IMR-90 (cell line): ENCODE data around the gene LCA5. TPM values are rescaled to one million over a fixed set of nuclear protein-coding genes. Genes with fewer than 3 reads are reported as not detected.

Source experiments
- ATAC-seq: fragments of 200-7000 bp; cut with Tn5 transposase; 2 replicates; pipeline ENCODE4 v1.9.1; 2020; ENCODE audit warnings: low read depth, mild to moderate bottlenecking, moderate library complexity
- BruUV-seq: library from RNA; stranded (reverse); fragments of 400-500 nt; replicated peaks from 2 replicates; lab custom pipeline; 2021; lab: Mats Ljungman, UMichigan
- CTCF ChIA-PET: fragments of 300-600 bp; formaldehyde crosslinking; extraction: SDS; loops from one replicate; lab custom pipeline; 2021; ENCODE audit warnings: antibody characterized with exemption; lab: Yijun Ruan, JAX
- POLR2A ChIA-PET: fragments of 300-600 bp; sonication (Branson Sonifier 250); formaldehyde crosslinking; loops from one replicate; lab custom pipeline; 2022; ENCODE audit warnings: antibody characterized with exemption; ENCODE audit not compliant: unreplicated experiment; lab: Charles Lee
- DNase-seq: peaks from one replicate; pipeline ENCODE4 v3.0.0; 2013
- H2AFZ ChIP-seq: replicated peaks from 2 replicates; pipeline ENCODE3; 2013; ENCODE audit warnings: low read length, mild to moderate bottlenecking; ENCODE audit not compliant: poor library complexity
- H2AK5ac ChIP-seq: 2 replicates; pipeline ENCODE4 v1.6.1; 2013; ENCODE audit warnings: low read depth, low read length, inconsistent platforms
- H2AK9ac ChIP-seq: replicated peaks from 2 replicates; pipeline ENCODE3; 2013; ENCODE audit warnings: mild to moderate bottlenecking, low read depth, low read length, moderate library complexity; ENCODE audit not compliant: poor library complexity
- H2BK120ac ChIP-seq: 2 replicates; pipeline ENCODE4 v1.6.1; 2013; ENCODE audit warnings: low read depth, low read length, inconsistent platforms
- H2BK15ac ChIP-seq: 3 replicates; pipeline ENCODE4 v1.6.1; 2013; ENCODE audit warnings: low read depth, low read length, inconsistent platforms
- H2BK20ac ChIP-seq: 2 replicates; pipeline ENCODE4 v1.6.1; 2013; ENCODE audit warnings: low read depth, mild to moderate bottlenecking, inconsistent platforms, low read length, moderate library complexity
- H2BK5ac ChIP-seq: 2 replicates; pipeline ENCODE4 v1.6.1; 2013; ENCODE audit warnings: mild to moderate bottlenecking, low read depth, low read length, inconsistent platforms; ENCODE audit not compliant: poor library complexity, severe bottlenecking
- H3K14ac ChIP-seq: replicated peaks from 2 replicates; pipeline ENCODE4 v1.6.1; 2013; ENCODE audit warnings: low read depth, low read length, inconsistent platforms
- H3K18ac ChIP-seq: 2 replicates; pipeline ENCODE4 v1.6.1; 2013; ENCODE audit warnings: low read depth, low read length, control low read depth
- H3K23ac ChIP-seq: 2 replicates; pipeline ENCODE4 v1.6.1; 2013; ENCODE audit warnings: low read depth, low read length, inconsistent platforms
- H3K27ac ChIP-seq: 2 replicates; pipeline ENCODE4 v1.5.1; 2013; ENCODE audit warnings: mild to moderate bottlenecking, control low read depth, low read length; ENCODE audit not compliant: insufficient read depth
- H3K27me3 ChIP-seq: 2 replicates; pipeline ENCODE4 v1.6.1; 2013; ENCODE audit warnings: low read length; ENCODE audit not compliant: control insufficient read depth, insufficient read depth
- H3K36me3 ChIP-seq: 2 replicates; pipeline ENCODE4 v1.6.1; 2013; ENCODE audit warnings: low read length, mixed read lengths; ENCODE audit not compliant: control insufficient read depth, insufficient read depth
- H3K4ac ChIP-seq: 2 replicates; pipeline ENCODE4 v1.6.1; 2013; ENCODE audit warnings: low read depth, low read length, inconsistent platforms
- H3K4me1 ChIP-seq: 2 replicates; pipeline ENCODE4 v1.6.1; 2013; ENCODE audit warnings: low read length, mixed read lengths; ENCODE audit not compliant: control insufficient read depth, insufficient read depth
- H3K4me2 ChIP-seq: 2 replicates; pipeline ENCODE4 v1.6.1; 2013; ENCODE audit warnings: low read depth, mild to moderate bottlenecking, control low read depth, low read length, moderate library complexity
- H3K4me3 ChIP-seq: 2 replicates; pipeline ENCODE4 v1.5.1; 2013; ENCODE audit warnings: low read depth, mild to moderate bottlenecking, control low read depth, low read length, moderate library complexity; ENCODE audit not compliant: insufficient read depth
- H3K56ac ChIP-seq: 2 replicates; pipeline ENCODE4 v1.6.1; 2013; ENCODE audit warnings: low read length, inconsistent platforms; ENCODE audit not compliant: insufficient read depth; ENCODE audit errors: extremely low read depth
- H3K79me1 ChIP-seq, 2 experiments: 2 replicates each; pipeline ENCODE4 v1.6.1; 2013; ENCODE audit warnings: low read length in 2 of 2, inconsistent platforms in 1 of 2, low read depth in 1 of 2
- H3K9ac ChIP-seq: 2 replicates; pipeline ENCODE4 v1.6.1; 2013; ENCODE audit warnings: low read depth, low read length, control low read depth
- H3K9me1 ChIP-seq: 2 replicates; pipeline ENCODE4 v1.6.1; 2013; ENCODE audit warnings: low read length, inconsistent platforms; ENCODE audit not compliant: insufficient read depth
- H3K9me3 ChIP-seq: 2 replicates; pipeline ENCODE4 v1.6.1; 2013; ENCODE audit warnings: low read length; ENCODE audit not compliant: control insufficient read depth, insufficient read depth
- H4K20me1 ChIP-seq: 2 replicates; pipeline ENCODE4 v1.6.1; 2013; ENCODE audit warnings: low read length, inconsistent platforms; ENCODE audit not compliant: insufficient read depth
- H4K5ac ChIP-seq: 2 replicates; pipeline ENCODE4 v1.6.1; 2013; ENCODE audit warnings: mild to moderate bottlenecking, low read depth, low read length, control low read depth
- H4K8ac ChIP-seq, 2 experiments: 2 replicates each; pipeline ENCODE4 v1.6.1; 2013; ENCODE audit warnings: low read depth in 2 of 2, low read length in 2 of 2, control low read depth in 1 of 2, inconsistent platforms in 1 of 2
- H4K91ac ChIP-seq: 2 replicates; pipeline ENCODE4 v1.6.1; 2013; ENCODE audit warnings: low read depth, low read length, inconsistent platforms; ENCODE audit not compliant: insufficient read depth
- BHLHE40 ChIP-seq: fragments of 150-350 bp; IDR thresholded peaks from 2 replicates; pipeline ENCODE4 v1.6.1; 2016; ENCODE audit warnings: mild to moderate bottlenecking, low read depth, low read length
- CEBPB ChIP-seq: IDR thresholded peaks from 2 replicates; pipeline ENCODE4 v1.6.1; 2012; ENCODE audit warnings: low read depth, low read length, improper control_type of control experiment
- CHD1 ChIP-seq: IDR thresholded peaks from 2 replicates; pipeline ENCODE4 v1.6.1; 2012; ENCODE audit warnings: low read depth, low read length, improper control_type of control experiment
- FOS ChIP-seq: fragments of 150-350 bp; IDR thresholded peaks from 2 replicates; pipeline ENCODE4 v1.6.1; 2016; ENCODE audit warnings: low read depth, low read length
- MAFK ChIP-seq: IDR thresholded peaks from 2 replicates; pipeline ENCODE4 v1.6.1; 2012; ENCODE audit warnings: low read depth, low read length, improper control_type of control experiment
- MAZ ChIP-seq: IDR thresholded peaks from 2 replicates; pipeline ENCODE4 v1.6.1; 2012; ENCODE audit warnings: low read depth, mild to moderate bottlenecking, low read length, improper control_type of control experiment, moderate library complexity, borderline replicate concordance
- MXI1 ChIP-seq: IDR thresholded peaks from 2 replicates; pipeline ENCODE4 v1.6.1; 2012; ENCODE audit warnings: low read depth, mild to moderate bottlenecking, low read length, moderate library complexity, borderline replicate concordance
- NFE2L2 ChIP-seq: fragments of 150-350 bp; IDR thresholded peaks from 2 replicates; pipeline ENCODE4 v1.6.1; 2016; ENCODE audit warnings: low read depth, mild to moderate bottlenecking, low read length
- POLR2A ChIP-seq: IDR thresholded peaks from 2 replicates; pipeline ENCODE4 v1.6.1; 2012; ENCODE audit warnings: mild to moderate bottlenecking, low read depth, low read length
- RAD21 ChIP-seq: IDR thresholded peaks from 2 replicates; pipeline ENCODE4 v1.6.1; 2012; ENCODE audit warnings: low read length, improper control_type of control experiment
- RCOR1 ChIP-seq: IDR thresholded peaks from 2 replicates; pipeline ENCODE4 v1.6.1; 2012; ENCODE audit warnings: mild to moderate bottlenecking, low read length, improper control_type of control experiment; ENCODE audit not compliant: insufficient replicate concordance
- RFX5 ChIP-seq: IDR thresholded peaks from 2 replicates; pipeline ENCODE4 v1.8.0; 2012; ENCODE audit warnings: low read depth, mild to moderate bottlenecking, low read length, moderate library complexity
- SMC3 ChIP-seq: fragments of 150-350 bp; IDR thresholded peaks from 2 replicates; pipeline ENCODE4 v1.6.1; 2016; ENCODE audit warnings: low read depth, mild to moderate bottlenecking, antibody characterized with exemption, low read length, moderate library complexity
- WGBS, 2 experiments: methylation state at CpG; one replicate each; pipeline versions ENCODE4 v1.1.5 to v1.1.7; 2013; ENCODE audit warnings: missing lambda C conversion rate in 2 of 2; ENCODE audit not compliant: insufficient read length in 1 of 2; ENCODE audit errors: extremely low coverage in 2 of 2; 5-methylcytosine and 5-hydroxymethylcytosine counted together
- dilution Hi-C: fragments of 300-500 bp; cut with HindIII; formaldehyde crosslinking; loops from one replicate; pipeline ENCODE4 v1.14.3; 2018; ENCODE audit warnings: low sequenced_read_pairs; ENCODE audit not compliant: unreplicated experiment
- in situ Hi-C: fragments of 300-500 bp; cut with MboI; formaldehyde crosslinking; loops from 3 replicates; pipeline ENCODE4 v1.14.3; 2019; ENCODE audit warnings: low sequenced_read_pairs, inconsistent platforms, mixed read lengths
- intact Hi-C: fragments of 100-400 bp; cut with micrococcal nuclease; formaldehyde crosslinking; loops from 2 replicates; pipeline ENCODE4 v1.10.0; 2022
- polyA plus RNA-seq, 3 experiments: library from polyadenylated mRNA; depleted of rRNA; stranded (reverse); fragments of >200 nt; gene quantifications; 2 replicates each; pipeline ENCODE4 v1.2.3, GENCODE V29; 2012; ENCODE audit warnings: low replicate concordance in 1 of 3
- total RNA-seq: library from RNA; depleted of rRNA; stranded (reverse); fragments of >200 nt; gene quantifications from 2 replicates; pipeline ENCODE4 v1.2.3, GENCODE V29; 2012
- TF ChIP-seq, protein P1 (sequence below): fragments of 150-350 bp; IDR thresholded peaks from 2 replicates; pipeline ENCODE4 v1.6.1; 2017; ENCODE audit warnings: mild to moderate bottlenecking, antibody characterized with exemption, low read length, low read depth
- TF ChIP-seq, protein P2 (sequence below): conservative IDR thresholded peaks from 2 replicates; pipeline ENCODE4 v1.5.1; 2012; ENCODE audit warnings: mild to moderate bottlenecking, low read depth, low read length, improper control_type of control experiment
- TF ChIP-seq, protein P3 (sequence below): fragments of 150-350 bp; IDR thresholded peaks from 2 replicates; pipeline ENCODE4 v1.6.1; 2016; ENCODE audit warnings: low read depth, mild to moderate bottlenecking, low read length, moderate library complexity, borderline replicate concordance

LCA5 gene
- total and polyA plus RNA-seq, 2 of the 4 experiments (the other 2 are of a cell fraction), result 1.2 to 2.0 TPM

DNA sequence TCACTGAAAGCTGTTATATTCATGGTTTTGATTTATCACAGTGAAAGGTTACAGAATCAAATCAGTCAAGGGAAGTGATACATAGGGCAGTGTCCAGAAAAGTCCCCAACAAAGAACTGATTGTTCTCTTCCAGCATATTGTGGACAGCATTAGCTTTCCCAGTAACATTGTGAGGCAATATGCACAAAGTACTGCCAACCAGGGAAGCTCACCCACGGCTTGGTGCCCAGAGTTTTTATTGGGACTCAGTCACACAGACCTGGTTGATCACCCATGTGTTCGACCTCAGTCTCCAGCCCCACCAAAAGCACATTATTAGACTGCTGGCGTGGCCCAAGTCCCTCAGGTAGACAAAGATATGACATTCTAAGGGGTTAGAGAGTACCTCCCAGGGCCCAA, 76.0 kb downstream of the LCA5 start:
- Histone ChIP-seq H3K36me3 (no peaks in the 10 kb centered on the region), H3K79me1 (no peaks in the 10 kb centered on the region), H3K27me3 (peaks cover 6% of the 10 kb centered on the region), H4K5ac (no peak overlapping the region), H2AK5ac (no peak overlapping the region), H2AK9ac (no peak overlapping the region), H3K23ac (no peak overlapping the region), H2BK20ac (no peak overlapping the region), H4K8ac (no peak overlapping the region), H3K18ac (no peak overlapping the region), H3K14ac (no peak overlapping the region), H2BK120ac (no peak overlapping the region), H3K9ac (no peak overlapping the region), H4K20me1 (no peaks in the 10 kb centered on the region), H3K4me1 (no peaks in the 10 kb centered on the region), H3K4me2 (no peak overlapping the region), H3K9me3 (no peaks in the 10 kb centered on the region), H3K27ac (no peak overlapping the region), H2BK15ac (no peak overlapping the region), H4K91ac (no peak overlapping the region), H3K4ac (no peak overlapping the region), H2AFZ (no peak overlapping the region), H3K9me1 (no peaks in the 10 kb centered on the region), H3K4me3 (no peak overlapping the region), H2BK5ac (no peak overlapping the region), H3K56ac (no peak overlapping the region)
- TF ChIP-seq, protein P1, sequence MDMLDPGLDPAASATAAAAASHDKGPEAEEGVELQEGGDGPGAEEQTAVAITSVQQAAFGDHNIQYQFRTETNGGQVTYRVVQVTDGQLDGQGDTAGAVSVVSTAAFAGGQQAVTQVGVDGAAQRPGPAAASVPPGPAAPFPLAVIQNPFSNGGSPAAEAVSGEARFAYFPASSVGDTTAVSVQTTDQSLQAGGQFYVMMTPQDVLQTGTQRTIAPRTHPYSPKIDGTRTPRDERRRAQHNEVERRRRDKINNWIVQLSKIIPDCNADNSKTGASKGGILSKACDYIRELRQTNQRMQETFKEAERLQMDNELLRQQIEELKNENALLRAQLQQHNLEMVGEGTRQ, result no peak
- TF ChIP-seq, protein P2, sequence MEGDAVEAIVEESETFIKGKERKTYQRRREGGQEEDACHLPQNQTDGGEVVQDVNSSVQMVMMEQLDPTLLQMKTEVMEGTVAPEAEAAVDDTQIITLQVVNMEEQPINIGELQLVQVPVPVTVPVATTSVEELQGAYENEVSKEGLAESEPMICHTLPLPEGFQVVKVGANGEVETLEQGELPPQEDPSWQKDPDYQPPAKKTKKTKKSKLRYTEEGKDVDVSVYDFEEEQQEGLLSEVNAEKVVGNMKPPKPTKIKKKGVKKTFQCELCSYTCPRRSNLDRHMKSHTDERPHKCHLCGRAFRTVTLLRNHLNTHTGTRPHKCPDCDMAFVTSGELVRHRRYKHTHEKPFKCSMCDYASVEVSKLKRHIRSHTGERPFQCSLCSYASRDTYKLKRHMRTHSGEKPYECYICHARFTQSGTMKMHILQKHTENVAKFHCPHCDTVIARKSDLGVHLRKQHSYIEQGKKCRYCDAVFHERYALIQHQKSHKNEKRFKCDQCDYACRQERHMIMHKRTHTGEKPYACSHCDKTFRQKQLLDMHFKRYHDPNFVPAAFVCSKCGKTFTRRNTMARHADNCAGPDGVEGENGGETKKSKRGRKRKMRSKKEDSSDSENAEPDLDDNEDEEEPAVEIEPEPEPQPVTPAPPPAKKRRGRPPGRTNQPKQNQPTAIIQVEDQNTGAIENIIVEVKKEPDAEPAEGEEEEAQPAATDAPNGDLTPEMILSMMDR, result no peak
- TF ChIP-seq CHD1 (no peak), MAZ (no peak), FOS (no peak), RFX5 (no peak), NFE2L2 (no peak), CEBPB (no peak), RAD21 (no peak), POLR2A (no peak), MAFK (no peak), MXI1 (no peak), BHLHE40 (no peak), RCOR1 (no peak), SMC3 (no peak)
- TF ChIP-seq, protein P3, sequence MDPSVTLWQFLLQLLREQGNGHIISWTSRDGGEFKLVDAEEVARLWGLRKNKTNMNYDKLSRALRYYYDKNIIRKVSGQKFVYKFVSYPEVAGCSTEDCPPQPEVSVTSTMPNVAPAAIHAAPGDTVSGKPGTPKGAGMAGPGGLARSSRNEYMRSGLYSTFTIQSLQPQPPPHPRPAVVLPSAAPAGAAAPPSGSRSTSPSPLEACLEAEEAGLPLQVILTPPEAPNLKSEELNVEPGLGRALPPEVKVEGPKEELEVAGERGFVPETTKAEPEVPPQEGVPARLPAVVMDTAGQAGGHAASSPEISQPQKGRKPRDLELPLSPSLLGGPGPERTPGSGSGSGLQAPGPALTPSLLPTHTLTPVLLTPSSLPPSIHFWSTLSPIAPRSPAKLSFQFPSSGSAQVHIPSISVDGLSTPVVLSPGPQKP, result no peak
- ATAC-seq (no peak), DNase-seq (no peak)
- ChIA-PET POLR2A (no interaction called here), CTCF (no interaction called here)
- in situ Hi-C loops (no loop called here), intact Hi-C loops (loop anchor here (10.0 kb wide), 2 partner anchors 456 to 626 kb away; no protein-coding TSS in a partner anchor), dilution Hi-C loops (no loop called here)
- no TSS peak for BruUV-seq
- WGBS, 2 experiments, result no CpG with 5 or more reads among the region's 3 CpGs
